Glutamatergic neuron (in vitro differentiated cells): ENCODE results near the gene RAD51AP2. TPM values are rescaled to one million over a fixed set of nuclear protein-coding genes. Genes with fewer than 3 reads are reported as not detected.

Experiments
- DNase-seq: peaks from one replicate; pipeline ENCODE4 v3.0.0; 2022
- H3K27ac Mint-ChIP-seq: one replicate; pipeline ENCODE4 v1.8.0; 2020; ENCODE audit warnings: mild to moderate bottlenecking, mixed read lengths, inconsistent platforms; ENCODE audit not compliant: unreplicated experiment
- H3K27me3 Mint-ChIP-seq: one replicate; pipeline ENCODE4 v1.8.0; 2020; ENCODE audit warnings: mild to moderate bottlenecking, moderate library complexity, mixed read lengths, inconsistent platforms; ENCODE audit not compliant: unreplicated experiment
- H3K36me3 Mint-ChIP-seq: one replicate; pipeline ENCODE4 v1.8.0; 2020; ENCODE audit warnings: mild to moderate bottlenecking, mixed read lengths, inconsistent platforms; ENCODE audit not compliant: unreplicated experiment
- H3K4me1 Mint-ChIP-seq: one replicate; pipeline ENCODE4 v1.8.0; 2020; ENCODE audit warnings: mild to moderate bottlenecking, low read depth, mixed read lengths, inconsistent platforms; ENCODE audit not compliant: unreplicated experiment
- H3K4me3 Mint-ChIP-seq: one replicate; pipeline ENCODE4 v1.8.0; 2020; ENCODE audit warnings: mild to moderate bottlenecking, mixed read lengths, inconsistent platforms; ENCODE audit not compliant: unreplicated experiment
- H3K9me3 Mint-ChIP-seq: one replicate; pipeline ENCODE4 v1.8.0; 2020; ENCODE audit warnings: mild to moderate bottlenecking, moderate library complexity, mixed read lengths, inconsistent platforms; ENCODE audit not compliant: unreplicated experiment
- CTCF ChIP-seq: fragments of 200-600 bp; sonication (generic); IDR thresholded peaks from one replicate; pipeline ENCODE4 v1.5.0; 2021; ENCODE audit not compliant: partially characterized antibody, unreplicated experiment
- total RNA-seq: library from RNA; stranded (reverse); fragmentation: NEBNext Ultra II Directional; extraction: Animal tissue kit (Norgen Biotek cat#: 25700); gene quantifications from one replicate; pipeline ENCODE4 v1.2.1, GENCODE V29; 2021; ENCODE audit not compliant: unreplicated experiment

Gene RAD51AP2
- total RNA-seq, 1 donor from 2014 or later = not detected

- no peak for TF ChIP-seq CTCF
- peaks cover 14% of the 10 kb centered on the region for H3K4me1 Mint-ChIP-seq
- H3K36me3 Mint-ChIP-seq = no peaks in the 10 kb centered on the region
- peaks cover 4% of the 10 kb centered on the region for H3K27me3 Mint-ChIP-seq
- H3K9me3 Mint-ChIP-seq = peaks cover 3% of the 10 kb centered on the region
- DNase-seq = no peak
- no peak overlapping the region for H3K27ac Mint-ChIP-seq
- H3K4me3 Mint-ChIP-seq = no peak overlapping the region
Observed at GRCh38 chr2:17544256-17544655, 26.0 kb upstream of the RAD51AP2 start.

GRCh38 chr2:17543848-17544247 is 25.6 kb upstream of the RAD51AP2 start:
- TF ChIP-seq CTCF = no peak
- Mint-ChIP-seq H3K27ac (no peak overlapping the region), H3K36me3 (no peaks in the 10 kb centered on the region), H3K27me3 (peaks cover 4% of the 10 kb centered on the region), H3K4me1 (peaks cover 14% of the 10 kb centered on the region), H3K9me3 (peaks cover 3% of the 10 kb centered on the region), H3K4me3 (peak overlapping the region; percentile 4)
- no peak for DNase-seq

- no peaks in the 10 kb centered on the region for H3K36me3 Mint-ChIP-seq
- peaks cover 3% of the 10 kb centered on the region for H3K9me3 Mint-ChIP-seq
- peak overlapping the region; percentile 30 for H3K4me3 Mint-ChIP-seq
- no peak for TF ChIP-seq CTCF
- no peak overlapping the region for H3K27ac Mint-ChIP-seq
- no peak for DNase-seq
- peaks cover 14% of the 10 kb centered on the region for H3K4me1 Mint-ChIP-seq
- peaks cover 4% of the 10 kb centered on the region for H3K27me3 Mint-ChIP-seq
Observed at GRCh38 chr2:17543131-17543660, 25.0 kb upstream of the RAD51AP2 start.

DNA sequence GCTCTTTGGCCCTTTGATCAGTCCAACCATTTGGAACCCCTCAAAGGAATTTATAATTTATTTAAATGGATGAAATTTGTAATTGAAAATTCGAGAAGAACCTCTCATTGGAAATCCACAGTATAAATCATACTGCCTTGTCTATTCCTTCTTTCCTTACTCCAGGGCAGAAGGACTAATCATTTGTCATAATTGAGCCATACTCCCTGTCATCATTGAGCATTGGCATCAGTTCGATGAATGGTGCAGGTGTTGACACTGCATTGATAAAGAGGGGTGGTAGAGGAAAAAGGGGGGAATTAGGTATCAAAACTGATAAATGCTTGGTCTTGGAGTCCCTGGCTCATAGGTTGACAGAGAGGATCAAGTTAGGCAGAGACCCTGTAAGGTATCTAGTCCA is 24.2 kb upstream of the RAD51AP2 start:
- peaks cover 14% of the 10 kb centered on the region for H3K4me1 Mint-ChIP-seq
- no peak for TF ChIP-seq CTCF
- peaks cover 5% of the 10 kb centered on the region for H3K27me3 Mint-ChIP-seq
- peak overlapping the region; percentile 30 for H3K4me3 Mint-ChIP-seq
- no peak for DNase-seq
- H3K9me3 Mint-ChIP-seq = peaks cover 3% of the 10 kb centered on the region
- H3K36me3 Mint-ChIP-seq = no peaks in the 10 kb centered on the region
- no peak overlapping the region for H3K27ac Mint-ChIP-seq

DNA sequence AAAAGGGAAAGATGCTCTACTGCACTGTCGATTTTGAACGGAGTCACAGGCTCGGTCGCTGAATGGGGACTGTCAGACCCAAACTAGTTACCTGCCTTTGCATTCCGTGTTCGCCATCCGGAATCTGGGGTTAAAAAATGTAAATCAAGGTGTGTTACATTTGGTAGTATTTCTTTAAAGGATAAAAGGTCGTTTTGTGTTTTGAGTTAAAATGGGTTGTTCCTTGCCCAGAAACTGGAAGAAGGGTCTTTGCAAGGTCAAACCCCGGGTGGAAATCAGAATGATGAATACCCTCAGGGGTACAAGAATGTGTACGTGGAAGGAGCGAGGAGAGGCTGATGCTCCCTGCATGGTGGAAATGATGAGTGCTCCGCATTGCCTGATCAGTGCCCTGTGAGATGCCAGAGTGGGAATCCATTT is 23.3 kb upstream of the RAD51AP2 start:
- Mint-ChIP-seq H3K4me3 (peak overlapping the region; percentile 95), H3K9me3 (peaks cover 3% of the 10 kb centered on the region), H3K27ac (no peak overlapping the region), H3K4me1 (peaks cover 14% of the 10 kb centered on the region), H3K27me3 (peaks cover 6% of the 10 kb centered on the region), H3K36me3 (no peaks in the 10 kb centered on the region)
- TF ChIP-seq CTCF = no peak
- DNase-seq = no peak
